Measurements from ENCODE around the gene MAN1C1.

Gene MAN1C1

DNA sequence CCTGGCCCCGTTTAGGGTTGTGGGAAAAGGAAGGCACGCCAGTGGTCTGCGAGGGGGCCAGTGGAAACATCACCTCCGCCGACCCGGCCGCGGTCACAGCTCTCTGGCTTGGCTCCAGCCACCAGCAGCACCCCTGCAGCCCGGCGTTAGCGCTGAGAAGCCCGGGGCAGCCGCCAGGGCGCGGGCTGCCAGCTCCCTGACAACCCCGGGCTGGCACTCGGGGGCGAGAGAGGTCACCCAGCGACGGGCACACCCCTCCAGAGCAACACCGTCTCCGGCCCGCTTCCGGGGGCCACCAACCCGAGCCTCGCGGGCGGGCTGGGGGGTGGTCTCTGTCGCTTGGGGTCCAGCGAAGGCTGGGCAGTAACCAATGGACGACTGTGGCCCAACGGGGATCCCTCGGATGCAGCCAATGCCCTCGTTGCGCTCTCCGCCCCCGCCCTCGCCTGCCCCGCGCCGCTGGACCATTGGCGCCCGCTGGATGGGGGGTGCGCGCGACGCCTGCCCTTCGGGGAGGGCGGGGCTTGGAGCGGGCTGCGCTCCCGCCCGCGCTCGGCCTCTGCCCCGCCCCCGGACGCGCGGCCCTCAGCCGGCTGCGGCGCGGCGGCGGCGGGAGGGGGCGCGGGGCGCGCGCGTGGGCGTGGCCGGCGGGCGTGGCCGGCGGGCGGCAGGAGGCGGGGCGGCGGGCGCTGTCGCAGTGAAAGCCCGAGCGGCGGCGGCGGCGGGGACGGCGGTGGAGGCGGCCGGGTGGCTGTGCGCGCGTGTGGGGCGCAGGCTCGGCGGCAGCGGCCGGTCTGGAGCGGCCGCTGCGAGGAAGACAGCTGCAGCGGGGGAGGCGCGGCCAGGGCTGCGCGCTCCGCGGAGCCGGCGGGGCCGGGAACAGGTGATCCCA lies at the start of gene MAN1C1:
TSS of gene MAN1C1 (plus strand) at position 697 of the 892 bp plus-strand sequence. CDS start 1,007 bp downstream, outside the sequence.
- DNase-seq: peak; percentile 81 to 88

- no peak for DNase-seq
These were observed 48.9 kb upstream of the MAN1C1 start for GRCh38 chr1:25567710-25568089.

GRCh38 chr1:25568090-25568833 lies 48.3 kb upstream of the MAN1C1 start:
- DNase-seq: peak in 1 of 2 experiments; percentile 15

- DNase-seq: no peak
These were observed 47.6 kb upstream of the MAN1C1 start for GRCh38 chr1:25568834-25569596.

DNA sequence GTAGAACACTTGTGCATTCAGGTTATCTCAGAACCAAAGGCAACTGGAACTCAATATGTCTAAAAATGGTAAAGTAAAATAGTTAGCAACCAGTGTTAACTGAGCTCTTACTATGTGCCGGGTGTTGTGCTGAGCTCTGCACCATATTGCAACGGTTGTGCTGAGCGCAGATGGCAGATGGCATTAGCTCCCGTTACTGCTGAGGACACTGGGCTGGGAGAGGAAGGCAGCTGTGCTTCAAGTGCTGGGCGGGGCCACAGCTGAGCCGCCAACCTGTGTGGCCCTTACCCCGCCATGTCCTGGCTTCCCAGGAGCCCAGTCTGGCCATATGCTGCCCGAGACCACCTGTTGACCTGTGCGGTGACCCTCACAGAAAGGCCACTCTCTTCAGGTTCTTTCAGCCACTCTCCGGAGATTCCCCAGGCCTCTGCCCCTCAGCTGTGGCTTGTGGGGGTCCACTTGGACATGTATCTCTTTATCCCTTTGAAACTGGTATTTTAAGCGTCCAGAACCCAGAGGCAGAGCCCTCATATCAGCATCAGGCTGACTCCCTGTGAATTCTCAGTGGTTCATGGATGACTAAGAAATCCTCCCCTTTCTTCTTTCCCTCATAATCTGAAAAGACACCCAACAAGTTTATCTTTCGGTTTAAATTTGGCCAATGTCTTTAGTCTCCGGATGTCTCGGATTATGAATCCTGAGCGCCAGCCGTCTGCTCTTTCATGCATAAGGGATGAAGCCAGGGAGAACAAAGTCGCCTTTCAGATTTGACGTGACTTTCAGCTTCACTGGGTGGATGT lies 46.8 kb upstream of the MAN1C1 start:
- no peak for DNase-seq

DNA sequence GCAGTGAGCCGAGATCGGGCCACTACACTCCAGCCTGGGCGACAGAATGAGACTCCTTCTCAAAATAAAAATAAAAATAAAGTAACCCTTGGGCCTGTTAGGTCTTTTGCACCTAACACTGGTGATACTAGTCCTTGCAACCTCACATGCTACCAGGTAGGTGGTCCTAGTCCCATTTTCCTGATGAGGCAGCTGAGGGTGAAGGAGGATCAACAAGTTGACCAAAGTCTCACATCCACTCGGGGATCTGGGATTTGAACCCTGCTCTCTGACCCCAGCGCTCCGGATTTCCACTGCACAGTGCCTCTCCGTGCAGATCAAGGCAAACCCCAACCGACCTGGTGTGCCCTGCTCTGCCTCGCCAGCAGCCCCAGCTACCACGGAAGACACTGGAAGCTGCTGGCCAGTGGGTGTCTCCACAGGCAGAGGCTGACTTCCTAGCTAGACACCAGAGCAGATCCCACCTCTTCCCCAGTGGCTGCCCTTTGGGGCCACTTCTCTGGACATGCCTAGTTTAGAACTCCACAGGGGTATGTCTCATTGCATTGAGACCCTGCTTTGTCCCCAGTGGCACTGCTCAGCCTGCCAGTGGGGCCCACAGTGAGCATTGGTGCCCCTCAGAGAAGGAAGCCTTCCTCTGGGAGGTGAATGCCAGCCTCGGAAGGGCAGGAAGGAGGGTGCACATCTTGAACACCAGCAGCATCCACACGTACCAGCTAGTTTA lies 45.6 kb upstream of the MAN1C1 start:
- no peak for DNase-seq

- DNase-seq: no peak
These were observed 45.0 kb upstream of the MAN1C1 start for GRCh38 chr1:25571522-25571970.

DNA sequence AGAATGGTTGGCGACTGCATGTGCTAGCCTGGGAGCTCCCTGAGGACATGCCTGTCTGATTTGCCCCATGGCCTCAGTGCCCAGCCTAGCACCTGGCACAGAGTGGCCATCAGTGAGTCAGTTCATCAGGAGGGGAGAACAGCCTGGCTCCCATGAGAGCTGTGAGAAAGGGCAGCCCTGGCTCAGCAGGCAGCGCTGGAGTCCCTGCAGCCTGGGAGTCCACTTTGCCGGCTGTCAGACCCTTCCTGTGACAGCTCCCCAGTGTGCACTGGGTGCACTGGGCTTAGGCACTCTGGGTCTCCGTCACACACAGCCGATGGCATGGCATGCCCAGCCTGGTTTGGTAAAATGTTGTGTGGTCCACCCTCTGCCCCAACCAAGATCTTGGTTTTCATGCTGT lies 44.5 kb upstream of the MAN1C1 start:
- no peak for DNase-seq

- DNase-seq: no peak
These were observed 43.6 kb upstream of the MAN1C1 start for GRCh38 chr1:25572708-25573590.

GRCh38 chr1:25573591-25573930 lies 43.0 kb upstream of the MAN1C1 start:
- no peak for DNase-seq

DNA sequence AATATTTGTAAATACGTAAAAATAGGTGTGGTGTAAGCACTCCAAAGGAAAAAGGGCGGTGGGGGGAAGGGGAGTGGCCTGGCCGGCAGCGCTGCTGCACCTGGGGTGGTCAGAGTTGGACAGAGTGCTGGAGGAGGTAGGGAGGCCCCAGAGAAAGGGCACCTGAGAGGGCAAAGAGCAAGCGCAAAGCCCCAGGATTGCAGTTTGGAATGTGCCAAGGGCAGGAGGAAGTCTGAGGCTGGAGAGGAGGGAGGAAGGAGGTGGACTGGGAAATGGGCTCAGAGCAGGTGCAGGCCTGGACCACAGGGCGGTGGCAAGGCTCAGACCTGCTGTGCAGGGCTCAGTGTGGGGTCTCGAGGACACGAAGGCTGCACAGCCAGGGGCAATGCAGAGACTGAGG lies 42.6 kb upstream of the MAN1C1 start:
- no peak for DNase-seq

DNA sequence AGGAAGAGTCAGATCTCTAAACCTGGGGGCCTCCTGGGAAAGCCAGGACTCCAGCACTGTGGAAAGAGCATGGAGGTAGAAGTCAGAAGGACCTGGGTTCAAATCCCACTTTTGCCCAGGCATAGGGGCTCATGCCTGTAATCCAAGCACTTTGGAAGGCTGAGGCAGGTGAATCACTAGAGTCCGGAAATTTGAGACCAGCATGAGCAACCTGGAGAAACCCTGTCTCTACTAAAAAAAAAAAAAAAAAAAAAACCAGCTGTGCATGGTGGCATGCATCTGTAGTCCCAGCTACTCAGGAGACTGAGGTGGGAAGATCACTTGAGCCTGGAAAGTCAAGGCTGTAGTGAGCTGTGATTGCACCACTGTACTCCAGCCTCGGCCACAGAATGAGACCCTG lies 41.4 kb upstream of the MAN1C1 start:
- no peak for DNase-seq

DNA sequence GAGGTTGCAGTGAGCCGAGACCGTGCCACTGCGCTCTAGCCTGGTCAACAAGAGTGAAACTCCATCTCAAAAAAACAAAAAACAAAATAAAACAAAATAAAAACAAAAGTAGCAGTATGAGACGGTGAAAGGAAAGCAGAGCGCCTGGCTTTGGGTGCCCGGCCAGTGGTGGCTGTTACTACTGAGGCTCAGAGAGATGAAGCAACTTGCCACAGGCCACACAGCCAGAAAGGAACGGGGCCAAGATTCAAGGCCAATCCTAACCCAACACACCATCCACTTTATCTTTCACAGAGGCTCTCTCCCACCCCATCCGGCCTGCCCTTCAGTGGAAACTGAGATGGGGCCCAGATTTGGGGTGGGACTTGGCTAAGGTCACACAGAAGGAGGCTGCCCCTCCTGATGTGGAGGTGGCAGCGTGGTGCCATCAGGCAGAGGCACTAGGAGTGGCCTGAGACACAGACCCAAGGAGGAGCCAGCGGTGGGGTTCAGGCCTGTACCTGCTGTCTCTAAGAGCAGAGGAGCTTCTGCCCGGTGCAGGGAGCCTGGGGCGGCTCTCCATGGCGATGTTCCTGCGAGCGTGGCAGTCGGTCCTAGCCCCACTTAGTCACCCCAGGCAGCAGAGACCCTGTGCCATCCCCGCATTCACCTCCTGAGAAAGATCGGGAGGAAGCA lies 40.0 kb upstream of the MAN1C1 start:
- DNase-seq: no peak

DNA sequence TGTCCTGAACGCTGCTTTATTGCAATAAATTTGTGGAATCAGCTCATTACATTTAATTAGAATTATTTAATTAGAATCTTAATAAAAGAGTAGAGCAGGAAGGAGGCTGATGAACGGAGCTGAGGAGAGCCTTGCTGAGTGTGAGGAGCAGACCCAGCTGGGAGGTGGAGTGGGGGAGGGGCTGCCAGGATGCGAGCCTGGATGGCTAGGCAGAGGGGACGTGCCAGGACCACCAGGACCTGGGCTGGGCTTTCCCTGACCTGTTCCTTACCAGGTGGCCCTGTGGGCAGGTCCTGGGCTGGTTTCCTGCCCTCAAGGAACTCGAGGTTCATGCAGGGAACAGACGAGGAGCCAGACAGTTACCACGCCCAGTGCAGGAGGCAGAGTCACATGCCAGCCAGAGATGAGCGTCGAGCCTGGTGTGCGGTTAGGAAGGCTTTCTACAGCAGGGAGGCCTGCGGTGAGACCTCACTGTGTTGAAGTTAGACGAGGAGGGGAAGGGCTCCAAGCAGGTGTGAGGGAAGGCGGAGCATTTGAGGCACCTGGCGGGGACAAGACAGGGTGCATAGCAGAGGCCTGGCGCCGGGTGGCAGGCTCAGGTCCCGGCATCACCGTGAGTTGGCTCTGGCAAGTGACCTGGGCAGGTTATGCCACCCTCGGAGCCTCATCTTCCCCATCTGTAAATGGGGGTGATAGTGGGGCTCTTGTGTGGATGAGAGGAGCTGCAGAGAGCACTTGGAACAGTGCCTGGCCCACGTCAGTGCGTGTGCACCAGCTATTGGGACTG lies 39.3 kb upstream of the MAN1C1 start:
- DNase-seq: no peak

DNA sequence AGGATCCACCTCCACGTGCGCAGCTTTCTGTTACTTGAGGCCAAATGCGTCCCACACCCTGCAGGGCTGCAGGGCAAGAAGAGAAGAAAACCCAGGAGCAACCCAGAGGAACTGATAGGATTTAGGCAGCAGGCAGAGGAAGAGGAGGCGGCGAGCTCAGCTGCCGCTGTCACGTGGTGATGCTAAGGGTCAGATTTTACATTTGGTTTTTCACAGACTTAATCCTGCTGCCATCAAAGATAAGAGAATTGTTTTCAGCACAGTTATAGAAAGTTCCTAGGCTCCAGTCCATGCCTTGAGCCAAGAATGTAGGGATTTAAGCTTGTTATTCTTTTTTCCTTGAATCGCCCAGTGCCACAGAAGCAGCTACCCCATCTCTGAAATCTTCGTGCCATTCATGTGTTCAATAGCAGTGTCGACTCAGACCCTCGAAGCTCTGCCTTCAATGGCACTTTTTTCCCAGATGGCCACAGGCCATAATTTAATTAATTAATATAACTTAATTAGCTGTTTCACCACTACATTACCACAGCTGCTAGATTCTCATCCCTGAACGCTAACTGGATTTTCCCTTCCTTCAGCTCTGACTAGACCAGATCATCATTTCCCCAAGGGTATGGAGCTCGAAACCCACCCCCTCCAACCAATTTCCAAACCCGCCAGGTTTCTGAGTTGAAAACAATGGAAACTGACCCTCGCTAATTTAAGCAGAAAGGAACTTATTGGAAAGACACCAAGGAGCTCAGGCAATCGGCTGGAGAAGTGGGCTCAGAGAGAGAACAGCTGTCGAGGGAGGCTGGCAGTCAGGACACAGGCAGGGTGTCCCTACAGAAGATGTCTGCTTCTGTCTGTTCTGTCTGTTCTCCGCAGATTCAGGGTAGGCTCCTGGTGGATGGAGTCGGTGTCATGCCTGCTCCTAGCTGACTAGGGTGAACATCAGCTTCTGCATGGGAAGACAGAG lies 37.0 kb upstream of the MAN1C1 start:
- no peak for DNase-seq

DNA sequence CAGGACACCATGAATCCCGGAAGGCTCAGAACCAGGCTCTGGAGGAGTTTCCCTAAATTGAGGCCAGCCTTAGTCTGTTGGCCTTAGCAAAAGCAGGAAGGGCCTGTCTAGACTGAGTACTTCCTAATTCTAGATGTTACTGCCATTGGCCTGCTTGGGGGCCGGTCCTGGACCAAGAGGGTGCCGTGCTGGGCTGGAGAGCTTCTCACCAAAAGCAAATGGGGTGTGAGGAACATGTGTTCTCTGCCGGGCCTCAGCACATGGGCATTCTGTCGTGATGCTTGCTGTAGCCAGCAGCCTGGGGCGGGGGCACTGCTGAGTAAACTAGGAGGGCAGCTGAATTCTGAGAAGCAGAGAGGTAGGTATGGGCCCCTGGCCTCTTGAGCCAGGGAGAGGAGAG lies 35.7 kb upstream of the MAN1C1 start:
- no peak for DNase-seq

- DNase-seq: no peak
These were observed 34.8 kb upstream of the MAN1C1 start for GRCh38 chr1:25581764-25582163.

Measured in NCI-H1930 (cell line).